ENCODE measurements around the gene FOXP4.

FOXP4 gene

GRCh38 chr6:41555326-41556300, 9.4 kb downstream of the FOXP4 start:
- H3K9ac ChIP-seq (ENCODE audit: low read length in 2 of 2): no peak overlapping the region
- no peaks in the 10 kb centered on the region for H3K9me3 ChIP-seq (ENCODE audit: control insufficient read depth in 2 of 2, low read length in 2 of 2)
- H3K27ac ChIP-seq (ENCODE audit: low read length): no peak overlapping the region
- no peaks in the 10 kb centered on the region for H3K27me3 ChIP-seq (ENCODE audit: control insufficient read depth in 1 of 2, insufficient read depth in 2 of 2, low read length in 2 of 2)
- H3K36me3 ChIP-seq (ENCODE audit: control insufficient read depth in 2 of 2, insufficient read depth in 2 of 2, low read length in 2 of 2): peaks cover 0 to 11% of the 10 kb centered on the region in 2 donors
- no peak overlapping the region for H3K4me3 ChIP-seq (ENCODE audit: low read length in 2 of 2)
- H3K4me1 ChIP-seq (ENCODE audit: control insufficient read depth, insufficient read depth, low read length): peaks cover 6% of the 10 kb centered on the region

- Histone ChIP-seq H3K9ac (ENCODE audit: low read length in 2 of 2) (no peak overlapping the region), H3K27me3 (ENCODE audit: control insufficient read depth in 1 of 2, insufficient read depth in 2 of 2, low read length in 2 of 2) (no peaks in the 10 kb centered on the region), H3K4me1 (ENCODE audit: control insufficient read depth, insufficient read depth, low read length) (peaks cover 7% of the 10 kb centered on the region), H3K36me3 (ENCODE audit: control insufficient read depth in 2 of 2, insufficient read depth in 2 of 2, low read length in 2 of 2) (peaks cover 0 to 6% of the 10 kb centered on the region in 2 donors), H3K4me3 (ENCODE audit: low read length in 2 of 2) (no peak overlapping the region), H3K9me3 (ENCODE audit: control insufficient read depth in 2 of 2, low read length in 2 of 2) (no peaks in the 10 kb centered on the region), H3K27ac (ENCODE audit: low read length) (no peak overlapping the region)
These were observed 11.2 kb downstream of the FOXP4 start for GRCh38 chr6:41557335-41557734.

- no peak overlapping the region for H3K27ac ChIP-seq (ENCODE audit: low read length)
- no peak overlapping the region for H3K9ac ChIP-seq (ENCODE audit: low read length in 2 of 2)
- no peak overlapping the region for H3K4me3 ChIP-seq (ENCODE audit: low read length in 2 of 2)
- H3K27me3 ChIP-seq (ENCODE audit: control insufficient read depth in 1 of 2, insufficient read depth in 2 of 2, low read length in 2 of 2): no peaks in the 10 kb centered on the region
- peaks cover 0 to 6% of the 10 kb centered on the region in 2 donors for H3K36me3 ChIP-seq (ENCODE audit: control insufficient read depth in 2 of 2, insufficient read depth in 2 of 2, low read length in 2 of 2)
- H3K9me3 ChIP-seq (ENCODE audit: control insufficient read depth in 2 of 2, low read length in 2 of 2): no peaks in the 10 kb centered on the region
- peaks cover 7% of the 10 kb centered on the region for H3K4me1 ChIP-seq (ENCODE audit: control insufficient read depth, insufficient read depth, low read length)
These were observed 12.0 kb downstream of the FOXP4 start for GRCh38 chr6:41558033-41558807.

GRCh38 chr6:41559655-41560427, 13.7 kb downstream of the FOXP4 start:
- no peaks in the 10 kb centered on the region for H3K27me3 ChIP-seq (ENCODE audit: control insufficient read depth in 1 of 2, insufficient read depth in 2 of 2, low read length in 2 of 2)
- peak overlapping the region; percentile 64 to 77 for H3K4me3 ChIP-seq (ENCODE audit: low read length in 2 of 2)
- H3K4me1 ChIP-seq (ENCODE audit: control insufficient read depth, insufficient read depth, low read length): peaks cover 5% of the 10 kb centered on the region
- H3K9ac ChIP-seq (ENCODE audit: low read length in 2 of 2): peak overlapping the region in 1 of 2 donors; percentile 65
- peaks cover 0 to 2% of the 10 kb centered on the region in 2 donors for H3K36me3 ChIP-seq (ENCODE audit: control insufficient read depth in 2 of 2, insufficient read depth in 2 of 2, low read length in 2 of 2)
- H3K27ac ChIP-seq (ENCODE audit: low read length): no peak overlapping the region
- H3K9me3 ChIP-seq (ENCODE audit: control insufficient read depth in 2 of 2, low read length in 2 of 2): no peaks in the 10 kb centered on the region

GRCh38 chr6:41560431-41561192, 14.4 kb downstream of the FOXP4 start:
- peak overlapping the region; percentile 64 to 77 for H3K4me3 ChIP-seq (ENCODE audit: low read length in 2 of 2)
- peaks cover 2 to 5% of the 10 kb centered on the region in 2 donors for H3K36me3 ChIP-seq (ENCODE audit: control insufficient read depth in 2 of 2, insufficient read depth in 2 of 2, low read length in 2 of 2)
- peak overlapping the region; percentile 42 to 65 for H3K9ac ChIP-seq (ENCODE audit: low read length in 2 of 2)
- no peak overlapping the region for H3K27ac ChIP-seq (ENCODE audit: low read length)
- H3K4me1 ChIP-seq (ENCODE audit: control insufficient read depth, insufficient read depth, low read length): peaks cover 5% of the 10 kb centered on the region
- H3K27me3 ChIP-seq (ENCODE audit: control insufficient read depth in 1 of 2, insufficient read depth in 2 of 2, low read length in 2 of 2): no peaks in the 10 kb centered on the region
- H3K9me3 ChIP-seq (ENCODE audit: control insufficient read depth in 2 of 2, low read length in 2 of 2): no peaks in the 10 kb centered on the region

- H3K4me1 ChIP-seq (ENCODE audit: control insufficient read depth, insufficient read depth, low read length): peaks cover 5% of the 10 kb centered on the region
- H3K27me3 ChIP-seq (ENCODE audit: control insufficient read depth in 1 of 2, insufficient read depth in 2 of 2, low read length in 2 of 2): no peaks in the 10 kb centered on the region
- peak overlapping the region; percentile 42 to 65 for H3K9ac ChIP-seq (ENCODE audit: low read length in 2 of 2)
- H3K27ac ChIP-seq (ENCODE audit: low read length): no peak overlapping the region
- no peaks in the 10 kb centered on the region for H3K9me3 ChIP-seq (ENCODE audit: control insufficient read depth in 2 of 2, low read length in 2 of 2)
- H3K36me3 ChIP-seq (ENCODE audit: control insufficient read depth in 2 of 2, insufficient read depth in 2 of 2, low read length in 2 of 2): peaks cover 10 to 13% of the 10 kb centered on the region in 2 donors
- peak overlapping the region; percentile 64 to 77 for H3K4me3 ChIP-seq (ENCODE audit: low read length in 2 of 2)
These were observed 15.2 kb downstream of the FOXP4 start for GRCh38 chr6:41561416-41561815.

- no peak overlapping the region for H3K9ac ChIP-seq (ENCODE audit: low read length in 2 of 2)
- no peak overlapping the region for H3K4me3 ChIP-seq (ENCODE audit: low read length in 2 of 2)
- no peaks in the 10 kb centered on the region for H3K27me3 ChIP-seq (ENCODE audit: control insufficient read depth in 1 of 2, insufficient read depth in 2 of 2, low read length in 2 of 2)
- peaks cover 18 to 21% of the 10 kb centered on the region in 2 donors for H3K36me3 ChIP-seq (ENCODE audit: control insufficient read depth in 2 of 2, insufficient read depth in 2 of 2, low read length in 2 of 2)
- no peaks in the 10 kb centered on the region for H3K9me3 ChIP-seq (ENCODE audit: control insufficient read depth in 2 of 2, low read length in 2 of 2)
- peaks cover 5% of the 10 kb centered on the region for H3K4me1 ChIP-seq (ENCODE audit: control insufficient read depth, insufficient read depth, low read length)
- no peak overlapping the region for H3K27ac ChIP-seq (ENCODE audit: low read length)
These were observed 16.0 kb downstream of the FOXP4 start for GRCh38 chr6:41561931-41562911.

- no peak overlapping the region for H3K9ac ChIP-seq (ENCODE audit: low read length in 2 of 2)
- H3K36me3 ChIP-seq (ENCODE audit: control insufficient read depth in 2 of 2, insufficient read depth in 2 of 2, low read length in 2 of 2): peaks cover 19 to 24% of the 10 kb centered on the region in 2 donors
These were observed 17.0 kb downstream of the FOXP4 start for GRCh38 chr6:41563060-41563776.

More at GRCh38 chr6:41563060-41563776, 17.0 kb downstream of the FOXP4 start:
- Histone ChIP-seq H3K9me3 (ENCODE audit: control insufficient read depth in 2 of 2, low read length in 2 of 2) (no peaks in the 10 kb centered on the region), H3K4me3 (ENCODE audit: low read length in 2 of 2) (no peak overlapping the region), H3K27me3 (ENCODE audit: control insufficient read depth in 1 of 2, insufficient read depth in 2 of 2, low read length in 2 of 2) (no peaks in the 10 kb centered on the region), H3K4me1 (ENCODE audit: control insufficient read depth, insufficient read depth, low read length) (peaks cover 6% of the 10 kb centered on the region), H3K27ac (ENCODE audit: low read length) (no peak overlapping the region)

Measured in stomach smooth muscle (tissue), 2 donors.